NB4 (cell line): ENCODE data around the gene STIM1.

ENCODE experiments used
- TF ChIP-seq, protein P1 (sequence below): IDR thresholded peaks from 2 replicates; pipeline ENCODE4 v1.6.1; 2011; ENCODE audit warnings: low read depth, low read length
- TF ChIP-seq, protein P2 (sequence below): IDR thresholded peaks from one replicate; pipeline ENCODE4 v1.5.1; 2012; ENCODE audit warnings: low read depth, low read length

DNA sequence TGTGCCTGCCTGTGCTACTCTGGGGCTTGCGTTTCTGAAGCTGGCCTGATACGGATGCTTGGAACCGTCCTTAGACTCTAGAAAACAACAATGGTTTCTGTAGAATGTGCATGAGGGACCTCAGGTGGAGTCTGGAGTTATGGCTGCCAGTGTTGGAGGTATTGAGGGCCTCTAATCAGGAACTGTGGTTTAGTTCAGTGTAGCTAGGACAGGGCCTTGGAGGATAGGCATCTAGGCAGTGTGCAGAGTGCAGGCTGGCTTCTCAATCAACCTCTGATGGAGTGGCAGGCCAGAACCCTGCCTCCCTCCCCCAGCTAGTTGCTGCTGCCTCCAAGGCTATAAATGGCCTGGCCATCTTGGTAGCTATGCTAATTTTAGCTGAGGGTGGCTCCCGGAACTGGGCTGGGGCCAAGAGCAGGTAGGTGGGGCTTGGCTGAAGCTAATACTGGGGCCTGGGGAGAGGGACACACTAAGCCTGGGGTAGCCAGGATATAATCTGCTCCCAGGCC, 4.0 kb downstream of the STIM1 start:
- TF ChIP-seq, protein P1, sequence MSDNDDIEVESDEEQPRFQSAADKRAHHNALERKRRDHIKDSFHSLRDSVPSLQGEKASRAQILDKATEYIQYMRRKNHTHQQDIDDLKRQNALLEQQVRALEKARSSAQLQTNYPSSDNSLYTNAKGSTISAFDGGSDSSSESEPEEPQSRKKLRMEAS: no peak
- TF ChIP-seq, protein P2, sequence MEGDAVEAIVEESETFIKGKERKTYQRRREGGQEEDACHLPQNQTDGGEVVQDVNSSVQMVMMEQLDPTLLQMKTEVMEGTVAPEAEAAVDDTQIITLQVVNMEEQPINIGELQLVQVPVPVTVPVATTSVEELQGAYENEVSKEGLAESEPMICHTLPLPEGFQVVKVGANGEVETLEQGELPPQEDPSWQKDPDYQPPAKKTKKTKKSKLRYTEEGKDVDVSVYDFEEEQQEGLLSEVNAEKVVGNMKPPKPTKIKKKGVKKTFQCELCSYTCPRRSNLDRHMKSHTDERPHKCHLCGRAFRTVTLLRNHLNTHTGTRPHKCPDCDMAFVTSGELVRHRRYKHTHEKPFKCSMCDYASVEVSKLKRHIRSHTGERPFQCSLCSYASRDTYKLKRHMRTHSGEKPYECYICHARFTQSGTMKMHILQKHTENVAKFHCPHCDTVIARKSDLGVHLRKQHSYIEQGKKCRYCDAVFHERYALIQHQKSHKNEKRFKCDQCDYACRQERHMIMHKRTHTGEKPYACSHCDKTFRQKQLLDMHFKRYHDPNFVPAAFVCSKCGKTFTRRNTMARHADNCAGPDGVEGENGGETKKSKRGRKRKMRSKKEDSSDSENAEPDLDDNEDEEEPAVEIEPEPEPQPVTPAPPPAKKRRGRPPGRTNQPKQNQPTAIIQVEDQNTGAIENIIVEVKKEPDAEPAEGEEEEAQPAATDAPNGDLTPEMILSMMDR: no peak
